ENCODE data around the gene CADPS.

CADPS gene

DNA sequence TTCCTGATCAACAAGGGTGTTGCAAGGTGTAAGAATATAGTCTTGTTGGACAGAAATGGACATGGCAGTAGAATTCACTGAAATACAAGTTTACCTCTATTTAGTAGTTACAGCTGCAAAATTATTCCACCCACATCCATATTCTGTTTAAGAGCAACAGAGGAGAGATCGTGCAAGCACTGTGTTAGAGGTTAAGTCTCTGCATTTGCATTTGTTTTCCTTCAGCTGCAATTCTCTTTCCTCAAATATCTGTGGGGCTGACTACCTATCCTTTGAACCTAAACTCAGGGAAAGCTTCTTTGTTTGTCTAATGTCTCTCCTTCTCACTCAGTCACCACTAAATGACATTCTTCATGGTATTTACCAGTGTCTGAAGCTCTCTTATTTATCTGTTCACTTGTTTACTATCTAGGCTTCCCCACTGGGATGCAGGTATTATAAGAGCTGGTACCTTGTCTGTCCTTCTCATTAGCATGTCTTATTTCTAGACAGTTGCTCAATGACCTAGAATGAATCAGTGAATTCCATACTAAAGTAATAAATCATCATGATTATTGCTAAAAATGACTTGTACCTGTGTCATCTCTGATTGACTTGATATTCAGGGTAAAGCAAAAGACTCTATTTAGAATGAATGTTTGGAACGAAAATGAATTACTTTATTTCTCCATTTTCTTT is 326.5 kb downstream of the CADPS start:
- no peak for DNase-seq

GRCh38 chr3:62546266-62546665 is 328.9 kb downstream of the CADPS start:
- no peak for DNase-seq

DNA sequence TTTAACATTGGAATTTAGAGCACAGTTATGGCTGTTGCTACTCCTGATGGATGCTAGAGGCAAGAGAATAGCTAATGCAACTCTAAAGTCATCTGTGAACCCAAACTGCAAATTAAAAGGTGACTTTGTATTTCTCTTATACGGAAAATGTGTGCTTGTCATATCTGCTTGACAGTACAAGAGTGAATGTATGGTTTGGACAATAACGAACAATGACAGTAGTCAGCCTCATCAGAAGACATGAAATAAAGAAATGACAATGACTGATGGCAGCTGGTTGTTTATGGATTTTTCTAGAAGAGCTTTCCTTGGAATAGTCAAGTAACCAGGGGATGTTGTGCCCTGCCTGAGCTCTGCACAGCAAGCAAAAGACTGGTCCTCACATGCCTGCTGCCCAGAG is 333.0 kb downstream of the CADPS start:
- DNase-seq, result no peak

GRCh38 chr3:62539762-62540161 is 335.5 kb downstream of the CADPS start:
- no peak for DNase-seq

DNA sequence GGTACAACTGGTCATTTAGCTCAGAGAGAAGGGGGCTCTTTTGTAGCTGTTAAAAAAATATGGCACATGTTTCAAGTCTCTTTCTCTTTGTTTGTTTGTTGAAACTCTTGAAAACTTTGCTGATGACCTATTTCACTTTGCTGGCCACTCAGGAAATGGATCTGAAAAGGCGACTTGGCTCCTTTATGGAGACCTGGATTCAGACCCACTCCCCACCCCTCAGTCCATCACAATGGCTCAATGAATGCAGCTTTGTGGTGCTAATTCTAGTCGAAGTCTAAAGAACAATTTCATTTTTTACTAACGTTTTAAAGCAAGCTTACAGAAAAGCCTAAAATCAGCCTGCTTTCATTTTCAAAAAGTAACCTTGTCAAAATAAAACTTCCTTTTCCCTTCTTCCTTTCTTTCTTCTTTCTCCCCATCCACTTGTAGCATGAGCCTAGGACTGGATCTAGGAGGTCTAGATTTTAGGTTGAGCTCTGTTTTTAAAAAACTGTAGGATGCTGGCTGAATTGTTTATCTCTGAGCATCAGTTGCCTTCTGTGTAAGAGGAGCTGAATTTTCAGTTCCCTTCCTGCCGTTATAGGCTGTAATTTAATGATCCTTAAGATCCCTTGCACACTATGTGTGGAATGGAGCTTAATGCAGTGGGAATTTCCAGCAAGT is 336.4 kb downstream of the CADPS start:
- DNase-seq, result no peak

- no peak for DNase-seq
Measured at GRCh38 chr3:62534326-62534725, 340.9 kb downstream of the CADPS start.

GRCh38 chr3:62532796-62533195 is 342.4 kb downstream of the CADPS start:
- no peak for DNase-seq

DNA sequence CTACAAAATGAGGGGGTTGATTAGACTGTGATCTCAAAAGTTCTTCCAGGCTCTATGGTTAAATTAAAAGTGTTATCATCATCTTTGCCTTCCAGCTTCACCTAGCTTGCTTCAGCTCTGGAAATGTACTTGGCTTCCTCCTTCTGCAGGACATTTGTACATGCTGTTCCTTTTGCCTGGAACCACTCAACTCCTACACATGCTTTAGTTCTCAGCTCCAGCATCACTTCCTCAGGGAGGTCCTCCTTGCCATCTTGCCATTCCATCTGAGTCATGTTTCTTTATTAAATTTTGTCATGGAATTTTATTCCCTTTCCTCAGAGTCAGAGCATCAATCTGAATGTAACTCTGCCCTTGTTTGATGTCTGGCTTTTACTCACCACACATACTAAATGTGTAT is 343.2 kb downstream of the CADPS start:
- no peak for DNase-seq

DNA sequence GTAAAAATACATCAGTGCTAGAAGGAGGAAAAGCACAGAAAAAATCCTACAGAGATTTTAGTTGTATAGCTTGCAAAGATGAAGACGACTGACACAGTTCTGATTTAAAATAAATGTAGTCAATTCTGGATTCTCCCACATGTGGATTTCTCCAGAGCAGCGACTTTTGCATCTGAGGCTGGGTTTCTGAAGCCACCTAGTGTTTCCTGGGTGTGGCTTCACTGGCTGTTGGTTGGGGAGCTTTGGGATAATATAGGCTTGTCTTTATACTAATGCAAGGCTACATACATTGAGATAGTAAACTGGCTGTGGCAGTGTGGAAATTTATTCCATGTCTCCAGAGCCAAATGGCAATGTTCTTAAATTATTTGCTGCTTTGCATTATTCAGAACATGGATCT is 343.7 kb downstream of the CADPS start:
- DNase-seq, result no peak

DNA sequence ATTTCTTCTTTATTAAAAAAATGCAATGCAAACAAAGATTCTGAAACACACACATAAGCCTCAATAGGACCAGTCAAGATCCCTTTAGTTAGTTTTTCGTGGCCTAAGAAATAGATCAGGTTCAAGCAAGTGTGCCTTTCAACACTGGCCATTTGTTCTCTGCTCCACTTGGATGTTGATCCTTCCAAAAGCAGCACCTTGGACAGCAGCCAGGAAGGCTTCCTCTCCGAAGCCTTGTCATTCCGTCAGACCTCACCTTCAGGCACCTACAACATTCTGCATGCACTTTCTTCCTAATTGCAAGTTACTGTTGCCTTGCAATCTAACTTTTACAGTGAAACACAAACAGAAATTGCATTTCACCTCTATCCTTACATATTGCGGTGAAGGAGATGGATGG is 346.0 kb downstream of the CADPS start:
- peak; percentile 9 for DNase-seq

DNA sequence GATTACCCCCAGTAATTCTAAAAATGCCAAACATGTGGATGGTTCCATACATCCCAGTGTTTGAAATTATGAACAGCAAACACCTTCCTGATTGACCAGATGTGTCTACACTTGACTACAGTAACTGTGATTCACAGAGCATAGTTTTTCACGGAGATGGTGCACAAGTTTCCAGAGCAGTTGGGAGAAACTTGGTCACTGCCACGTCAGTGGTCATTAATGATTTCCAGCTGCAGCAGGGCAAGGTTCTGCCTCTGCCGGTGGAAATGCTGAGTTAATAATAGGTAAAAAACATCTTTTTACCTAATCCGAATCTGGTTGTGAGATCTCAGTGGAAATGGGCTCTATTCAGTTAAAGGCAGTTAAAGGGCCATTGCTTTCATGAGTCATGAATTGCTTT is 347.7 kb downstream of the CADPS start:
- no peak for DNase-seq

DNA sequence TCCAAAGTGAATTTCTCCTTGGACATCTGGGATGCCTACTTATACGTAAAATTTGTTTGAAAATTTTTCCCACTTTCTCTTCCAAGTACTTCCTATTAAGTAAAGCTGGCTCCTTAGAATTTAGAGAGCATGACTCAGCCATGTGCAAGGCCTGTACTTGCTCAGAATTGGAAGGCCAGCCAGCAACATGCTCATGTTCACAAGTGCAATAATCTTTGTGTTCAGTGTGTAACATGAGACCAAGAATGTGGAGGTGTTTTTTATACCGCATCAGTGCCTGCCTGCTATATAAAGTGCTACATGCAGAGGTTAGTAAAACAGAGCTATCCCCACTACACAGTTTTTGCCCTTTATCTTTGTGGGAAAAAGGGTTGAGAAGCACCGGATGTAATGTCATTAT is 349.9 kb downstream of the CADPS start:
- no peak for DNase-seq

DNA sequence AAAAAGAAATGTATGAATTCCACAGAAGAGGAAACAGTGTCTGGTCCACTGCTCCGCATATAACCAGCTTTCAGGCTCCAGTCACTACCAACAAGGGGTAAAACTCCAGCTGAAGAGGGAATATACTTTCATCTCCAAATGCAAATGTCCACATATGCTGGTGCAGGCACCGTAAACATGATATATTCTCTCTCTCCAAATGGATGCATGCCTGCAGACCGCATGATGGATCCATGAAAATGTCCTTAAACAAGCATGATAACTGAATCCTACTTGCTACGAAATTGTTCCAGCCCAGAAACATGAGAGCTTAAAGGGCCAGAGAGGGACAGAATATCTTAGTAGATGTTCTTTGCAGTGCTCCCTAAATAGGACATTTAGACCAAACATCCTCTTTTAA is 351.5 kb downstream of the CADPS start:
- DNase-seq, result no peak

DNA sequence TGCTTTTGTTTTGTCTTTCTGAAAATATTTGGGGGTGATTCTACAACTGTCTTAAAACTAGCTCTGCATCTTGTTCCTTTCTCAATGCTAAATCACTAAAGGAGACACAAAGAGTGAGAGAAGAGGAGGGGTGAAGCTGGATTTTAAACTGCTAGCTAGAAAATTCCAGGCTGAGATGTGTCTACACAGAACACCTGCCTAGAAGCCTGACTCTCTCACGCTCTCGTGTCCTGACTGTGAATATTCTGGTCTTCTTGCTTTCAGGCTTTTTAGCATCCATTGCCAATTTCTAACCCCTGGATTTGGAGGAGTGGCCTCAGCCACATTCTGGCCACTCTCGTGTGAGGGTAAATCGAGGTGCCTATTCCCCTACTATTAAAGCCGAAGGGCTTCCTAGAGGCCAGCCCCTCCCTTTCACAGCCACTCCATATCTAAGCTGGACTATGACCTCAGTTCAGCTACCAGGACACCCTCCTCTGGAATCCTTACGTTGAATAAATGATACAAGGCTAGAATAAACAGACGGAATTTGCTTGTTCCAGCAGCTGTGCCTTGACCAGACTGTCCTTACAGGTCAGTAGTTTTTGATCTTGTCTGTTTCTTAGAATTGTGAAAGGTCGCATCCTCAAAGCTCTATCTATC is 353.6 kb downstream of the CADPS start:
- no peak for DNase-seq

DNA sequence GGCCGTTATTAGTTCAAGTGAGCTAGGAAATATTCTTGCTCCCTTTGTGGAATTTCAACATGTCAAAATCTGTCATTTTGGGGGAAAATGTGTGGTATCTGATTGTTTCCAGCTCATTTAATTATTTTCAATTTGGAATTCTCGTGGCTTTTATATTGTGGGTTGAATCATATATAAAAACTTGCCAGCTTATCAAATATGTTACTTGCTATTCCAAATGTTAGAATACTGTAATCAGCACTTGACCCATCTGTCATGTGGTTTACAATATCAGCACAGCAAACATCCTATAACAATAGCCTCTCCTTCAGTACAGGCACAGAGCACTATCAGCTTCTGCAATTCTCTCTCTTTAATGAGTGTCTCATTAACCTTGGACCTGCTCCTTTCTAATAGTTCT is 371.7 kb downstream of the CADPS start:
- no peak for DNase-seq

- no peak for DNase-seq
Measured at GRCh38 chr3:62502315-62503300, 372.6 kb downstream of the CADPS start.

DNA sequence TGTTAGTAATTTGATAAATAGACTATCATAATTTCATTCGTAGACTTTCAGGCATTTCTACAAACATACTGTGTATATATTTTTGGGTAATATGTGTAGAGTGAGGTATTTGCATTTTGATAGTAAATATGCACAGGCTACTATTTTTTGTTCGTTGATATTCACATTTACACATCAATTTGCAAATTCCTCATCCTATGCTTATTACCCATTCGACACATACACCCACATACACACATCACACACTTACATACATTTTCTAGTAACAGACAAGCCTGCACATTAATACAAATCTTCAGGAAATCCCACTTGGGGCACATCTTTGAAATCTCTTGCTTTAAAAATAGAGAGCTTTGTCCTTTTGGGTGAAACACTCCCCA is 373.9 kb downstream of the CADPS start:
- DNase-seq, result no peak

DNA sequence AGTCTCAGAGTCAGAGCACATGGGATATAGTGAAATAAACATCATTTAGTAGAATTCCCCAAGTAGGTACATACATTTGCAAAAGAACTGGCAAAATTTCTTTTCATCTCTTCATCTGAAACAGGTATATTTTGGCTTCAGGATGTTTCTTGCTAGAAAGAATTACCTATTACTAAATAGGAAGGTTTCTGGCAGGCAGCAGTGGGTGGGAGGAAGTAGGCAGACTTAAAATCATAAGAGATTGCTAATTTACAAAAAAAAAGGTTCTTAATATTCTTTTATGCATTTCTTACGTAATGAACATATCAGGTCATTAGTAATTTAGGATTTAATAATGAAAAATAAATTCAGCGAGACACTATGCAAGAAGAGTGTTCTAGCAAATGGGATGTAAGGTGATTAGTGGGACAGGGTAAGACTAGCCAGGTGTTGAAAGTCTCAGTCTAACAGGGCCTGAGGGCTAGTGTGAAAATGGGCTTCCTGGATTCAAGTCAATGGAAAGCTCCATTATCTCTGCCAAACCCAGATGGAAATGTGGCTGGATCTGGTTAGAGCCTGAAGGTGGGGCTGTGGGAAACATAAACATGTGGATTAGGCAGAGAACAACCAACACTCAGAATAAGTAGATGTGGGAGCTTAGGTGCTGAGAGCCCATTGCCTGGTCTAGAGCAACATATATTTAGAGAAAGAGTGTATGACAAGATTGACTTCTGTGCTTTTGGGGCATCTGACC is 374.5 kb downstream of the CADPS start:
- DNase-seq, result no peak

- DNase-seq, result no peak
Measured at GRCh38 chr3:62497156-62497555, 378.1 kb downstream of the CADPS start.

GRCh38 chr3:62496503-62496902 is 378.7 kb downstream of the CADPS start:
- no peak for DNase-seq

- DNase-seq, result no peak
Measured at GRCh38 chr3:62493109-62493801, 382.0 kb downstream of the CADPS start.

DNA sequence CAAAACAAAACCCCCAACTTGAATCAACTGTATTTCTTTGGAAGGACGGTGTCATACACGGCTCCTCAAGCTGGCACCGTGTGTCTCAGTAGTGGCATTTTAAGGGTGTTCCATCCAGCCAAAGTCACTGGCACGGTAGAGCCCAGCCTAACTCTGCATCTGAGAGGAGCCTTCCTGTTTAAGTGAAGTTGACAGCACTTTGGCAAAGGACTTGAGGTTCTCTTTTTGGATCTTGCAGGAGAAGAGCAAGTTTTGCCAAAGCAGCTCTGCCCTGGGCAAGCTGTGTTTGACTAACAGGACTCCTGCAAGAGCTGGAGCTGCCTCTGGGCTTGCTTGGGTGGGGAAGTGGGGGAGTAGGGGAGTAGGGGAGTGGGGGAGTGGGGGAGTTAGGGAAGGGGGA is 392.3 kb downstream of the CADPS start:
- DNase-seq, result no peak
